CD14-positive monocyte (primary cell): ENCODE data around the gene TAP1. TPM values are rescaled to one million over a fixed set of nuclear protein-coding genes. Genes with fewer than 3 reads are reported as not detected.

ENCODE experiments used
- DNase-seq, 3 donors: peaks; one replicate each; pipeline ENCODE4 v3.0.0-alpha.2; 2011 to 2022
- H2AFZ ChIP-seq: 2 replicates; pipeline ENCODE4 v1.6.0; 2012; ENCODE audit warnings: mild to moderate bottlenecking, low read depth, low read length, inconsistent platforms; ENCODE audit not compliant: insufficient read depth, poor library complexity, severe bottlenecking
- H3K27ac ChIP-seq, 2 donors: 1 replicate in 1 of 2; 2 replicates in 1 of 2; pipeline ENCODE4 v1.5.1; 2012 to 2013; ENCODE audit warnings: low read length in 2 of 2, control low read depth in 1 of 2, inconsistent platforms in 1 of 2, low read depth in 1 of 2, mild to moderate bottlenecking in 1 of 2
- H3K27me3 ChIP-seq, 2 donors: one replicate each; pipeline versions ENCODE4 v1.6.0 to v1.6.1; 2011 to 2013; ENCODE audit warnings: low read length in 2 of 2; ENCODE audit not compliant: control insufficient read depth in 2 of 2, insufficient read depth in 2 of 2
- H3K36me3 ChIP-seq, 2 donors: replicated peaks in 1 of 2; 1 replicate in 1 of 2; 2 replicates in 1 of 2; pipeline versions ENCODE4 v1.5.1 to v1.6.1; 2012 to 2013; ENCODE audit warnings: low read length in 2 of 2, control low read depth in 1 of 2, inconsistent platforms in 1 of 2, mild to moderate bottlenecking in 1 of 2; ENCODE audit not compliant: insufficient read depth in 2 of 2, control insufficient read depth in 1 of 2
- H3K4me1 ChIP-seq, 2 donors: 1 replicate in 1 of 2; 2 replicates in 1 of 2; pipeline versions ENCODE4 v1.5.1 to v1.6.1; 2012 to 2013; ENCODE audit warnings: low read length in 2 of 2, control low read depth in 1 of 2, inconsistent platforms in 1 of 2, mild to moderate bottlenecking in 1 of 2, moderate library complexity in 1 of 2; ENCODE audit not compliant: insufficient read depth in 2 of 2, control insufficient read depth in 1 of 2
- H3K4me2 ChIP-seq: replicated peaks from 2 replicates; pipeline ENCODE3; 2012; ENCODE audit warnings: low read length, moderate library complexity, mild to moderate bottlenecking; ENCODE audit not compliant: poor library complexity, severe bottlenecking; ENCODE audit errors: extremely low read depth
- H3K4me3 ChIP-seq, 3 experiments: fragments of 200-600 bp in 1 of 3; sonication (generic) in 1 of 3; replicated peaks in 1 of 3; 1 replicate in 2 of 3; 2 replicates in 1 of 3; pipeline ENCODE4 v1.5.1; 2011 to 2013; ENCODE audit warnings: low read length in 3 of 3, mild to moderate bottlenecking in 3 of 3, control low read depth in 2 of 3, low read depth in 2 of 3, inconsistent platforms in 1 of 3, moderate library complexity in 1 of 3
- H3K79me2 ChIP-seq: 2 replicates; pipeline ENCODE4 v1.6.0; 2012; ENCODE audit warnings: mild to moderate bottlenecking, control low read depth, inconsistent platforms, low read length, moderate library complexity; ENCODE audit not compliant: insufficient read depth
- H3K9ac ChIP-seq: 2 replicates; pipeline ENCODE4 v1.6.0; 2017; ENCODE audit warnings: low read length, mild to moderate bottlenecking; ENCODE audit not compliant: insufficient read depth, poor library complexity, severe bottlenecking
- H3K9me3 ChIP-seq, 2 donors: replicated peaks in 1 of 2; 1 replicate in 1 of 2; 2 replicates in 1 of 2; pipeline versions ENCODE4 v1.5.1 to v1.6.1; 2012 to 2013; ENCODE audit warnings: low read length in 2 of 2, control low read depth in 1 of 2; ENCODE audit not compliant: control insufficient read depth in 1 of 2, insufficient read depth in 1 of 2
- H4K20me1 ChIP-seq: 2 replicates; pipeline ENCODE4 v1.6.0; 2012; ENCODE audit warnings: mild to moderate bottlenecking, low read length, control low read depth, moderate library complexity; ENCODE audit not compliant: insufficient read depth
- H3K27ac Mint-ChIP-seq, 7 donors: one replicate each; pipeline ENCODE4 v1.8.0; 2020; ENCODE audit warnings: mild to moderate bottlenecking in 7 of 7, mixed read lengths in 7 of 7, moderate library complexity in 6 of 7, inconsistent platforms in 2 of 7
- H3K27me3 Mint-ChIP-seq, 3 donors: one replicate each; pipeline ENCODE4 v1.8.0; 2021 to 2022; ENCODE audit warnings: low read depth in 3 of 3, mild to moderate bottlenecking in 3 of 3, mixed read lengths in 3 of 3, moderate library complexity in 3 of 3, inconsistent platforms in 1 of 3
- H3K36me3 Mint-ChIP-seq, 2 donors: one replicate each; pipeline ENCODE4 v1.8.0; 2020; ENCODE audit warnings: mixed read lengths in 2 of 2, inconsistent platforms in 1 of 2, mild to moderate bottlenecking in 1 of 2
- H3K4me1 Mint-ChIP-seq: one replicate; pipeline ENCODE4 v1.8.0; 2020; ENCODE audit warnings: mild to moderate bottlenecking, mixed read lengths
- H3K4me3 Mint-ChIP-seq, 2 donors: one replicate each; pipeline ENCODE4 v1.8.0; 2020; ENCODE audit warnings: mild to moderate bottlenecking in 2 of 2, mixed read lengths in 2 of 2, moderate library complexity in 1 of 2
- H3K9me3 Mint-ChIP-seq, 7 donors: one replicate each; pipeline ENCODE4 v1.8.0; 2020 to 2022; ENCODE audit warnings: mixed read lengths in 7 of 7, mild to moderate bottlenecking in 6 of 7, moderate library complexity in 6 of 7, inconsistent platforms in 2 of 7
- CTCF ChIP-seq: fragments of 200-600 bp; IDR thresholded peaks from one replicate; pipeline ENCODE4 v1.8.0; 2022; ENCODE audit warnings: antibody characterized with exemption, mild to moderate bottlenecking
- WGBS: methylation state at CpG from one replicate; pipeline ENCODE4 v1.1.5; 2013; ENCODE audit warnings: missing lambda C conversion rate; ENCODE audit not compliant: insufficient coverage; 5-methylcytosine and 5-hydroxymethylcytosine counted together
- intact Hi-C, 2 donors: fragments of 100-400 bp; cut with micrococcal nuclease; formaldehyde crosslinking; loops; one replicate each; pipeline versions ENCODE4 v1.15.0 to v1.15.1; 2023
- polyA plus RNA-seq, 3 donors: library from polyadenylated mRNA; depleted of rRNA in 1 of 3; unstranded in 2 of 3; stranded (reverse) in 1 of 3; fragments of 300-500 nt in 2 of 3; fragments of >200 nt in 1 of 3; fragmentation: Illumina TruSeq in 2 of 3; gene quantifications; 1 replicate in 2 of 3; 2 replicates in 1 of 3; pipeline ENCODE4 v1.2.3, GENCODE V29; 2012 to 2021
- small RNA-seq: library from RNA; depleted of rRNA; stranded (forward); fragments of <200 nt; gene quantifications from one replicate; pipeline ENCODE3, GENCODE V24; 2012; ENCODE audit warnings: low read depth; ENCODE audit not compliant: insufficient read length

Gene TAP1
- polyA plus RNA-seq, 3 donors, result 119 to 221 (median 204) TPM

GRCh38 chr6:32799168-32799567 lies 54.3 kb downstream of the TAP1 start:
- peaks cover 0 to 15% (median 9%) of the 10 kb centered on the region in 3 donors for H3K27me3 Mint-ChIP-seq
- intact Hi-C loops, result loop anchor here (5.0 to 10.0 kb wide), 3 partner anchors 94 to 554 kb away; no protein-coding TSS in a partner anchor
- Histone ChIP-seq H3K4me1 (peaks cover 30 to 32% of the 10 kb centered on the region in 2 donors), H2AFZ (no peak overlapping the region), H3K4me2 (no peak overlapping the region), H3K79me2 (no peaks in the 10 kb centered on the region), H3K9ac (no peak overlapping the region), H3K9me3 (peaks cover 5 to 6% of the 10 kb centered on the region in 2 donors), H3K27ac (no peak overlapping the region), H3K36me3 (no peaks in the 10 kb centered on the region), H3K4me3 (no peak overlapping the region), H4K20me1 (no peaks in the 10 kb centered on the region), H3K27me3 (peaks cover 0 to 9% of the 10 kb centered on the region in 2 donors)
- peaks cover 33% of the 10 kb centered on the region for H3K4me1 Mint-ChIP-seq
- peaks cover 7 to 9% (median 9%) of the 10 kb centered on the region in 7 donors for H3K9me3 Mint-ChIP-seq
- H3K36me3 Mint-ChIP-seq, result peaks cover 2 to 3% of the 10 kb centered on the region in 2 donors
- peak overlapping the region in 1 of 7 donors; percentile 64 for H3K27ac Mint-ChIP-seq
- no peak for DNase-seq
- 94% methylated on average over 2 of the region's 3 CpGs for WGBS
- H3K4me3 Mint-ChIP-seq, result no peak overlapping the region
- no peak for TF ChIP-seq CTCF

GRCh38 chr6:32796848-32797776 lies 56.4 kb downstream of the TAP1 start:
- peak; percentile 92 for TF ChIP-seq CTCF
- H3K27ac Mint-ChIP-seq, result peak overlapping the region; percentile 62 to 90 (median 87)
- intact Hi-C loops, result loop anchor here (2.0 to 10.0 kb wide), 4 partner anchors 92 to 552 kb away; no protein-coding TSS in a partner anchor
- H3K9me3 ChIP-seq, result peaks cover 5 to 6% of the 10 kb centered on the region in 2 donors
- H3K4me3 Mint-ChIP-seq, result peak overlapping the region; percentile 72 to 93
- peak; percentile 65 to 88 (median 76) for DNase-seq
- peak overlapping the region; percentile 74 for H3K4me2 ChIP-seq
- no peaks in the 10 kb centered on the region for H4K20me1 ChIP-seq
- no peaks in the 10 kb centered on the region for H3K79me2 ChIP-seq
- H2AFZ ChIP-seq, result peak overlapping the region; percentile 60
- peaks cover 43% of the 10 kb centered on the region for H3K4me1 Mint-ChIP-seq
- H3K4me3 ChIP-seq, result peak overlapping the region; percentile 0 to 69 (median 31)
- H3K27ac ChIP-seq, result peak overlapping the region; percentile 8 to 42
- H3K9ac ChIP-seq, result no peak overlapping the region
- H3K9me3 Mint-ChIP-seq, result peaks cover 7 to 9% (median 9%) of the 10 kb centered on the region in 7 donors
- H3K36me3 Mint-ChIP-seq, result peaks cover 2 to 3% of the 10 kb centered on the region in 2 donors
- peaks cover 0 to 5% of the 10 kb centered on the region in 2 donors for H3K27me3 ChIP-seq
- H3K36me3 ChIP-seq, result no peaks in the 10 kb centered on the region
- 1% methylated on average over 16 of the region's 30 CpGs for WGBS
- H3K27me3 Mint-ChIP-seq, result peaks cover 0 to 4% (median 3%) of the 10 kb centered on the region in 3 donors
- peaks cover 43 to 46% of the 10 kb centered on the region in 2 donors for H3K4me1 ChIP-seq

Small RNA genes within 50 kb of the gene (small RNA-seq; reads per million reads assigned to genes)
- gene HLA-Z, result not detected

Other genes with a start within 250 kb of the TAP1 start
- gene HLA-DQA1, start 216.3 kb downstream of the TAP1 start, polyA plus RNA-seq, result 100 to 1,000 TPM in 2 of 3 donors, 10 to 100 TPM in 1; 98.1 to 191 (median 117) TPM
- gene HLA-DQB1, start 187.0 kb downstream of the TAP1 start, polyA plus RNA-seq, result 100 to 1,000 TPM in 2 of 3 donors, 10 to 100 TPM in 1; 66.7 to 638 (median 246) TPM
- 10 to 100 TPM in 2 of 3 donors, under 1 TPM in 1; 0.24 to 53.5 (median 15.5) TPM for gene HLA-DQA2, start 112.3 kb downstream of the TAP1 start, polyA plus RNA-seq
- gene HLA-DQB2, start 90.2 kb downstream of the TAP1 start, polyA plus RNA-seq, result 10 to 100 TPM in 1 of 3 donors, 1 to 10 TPM in 1, not detected in 1; 4.4 to 37.5 TPM
- 1 to 10 TPM in 1 of 3 donors, under 1 TPM in 2; 0.25 to 6.2 (median 0.64) TPM for gene HLA-DOB, start 36.7 kb downstream of the TAP1 start, polyA plus RNA-seq
- gene TAP2, start 15.0 kb downstream of the TAP1 start, polyA plus RNA-seq, result 10 to 100 TPM; 12.6 to 48.7 (median 25.9) TPM
- 100 to 1,000 TPM; 164 to 534 (median 487) TPM for gene PSMB8, start 9.7 kb downstream of the TAP1 start, polyA plus RNA-seq
- gene PSMB9, start 488 bp upstream of the TAP1 start, polyA plus RNA-seq, result 100 to 1,000 TPM; 204 to 405 (median 350) TPM
- 100 to 1,000 TPM; 510 to 924 (median 726) TPM for gene HLA-DMB, start 87.3 kb upstream of the TAP1 start, polyA plus RNA-seq
- gene HLA-DMA, start 99.4 kb upstream of the TAP1 start, polyA plus RNA-seq, result 100 to 1,000 TPM; 434 to 526 (median 515) TPM
- gene BRD2, start 114.9 kb upstream of the TAP1 start, polyA plus RNA-seq, result 100 to 1,000 TPM in 1 of 3 donors, 10 to 100 TPM in 1, 1 to 10 TPM in 1; 9.6 to 475 (median 21.7) TPM
- gene HLA-DOA, start 155.9 kb upstream of the TAP1 start, polyA plus RNA-seq, result 10 to 100 TPM in 1 of 3 donors, 1 to 10 TPM in 2; 2.8 to 15.4 (median 9.1) TPM
- 1,000 to 10,000 TPM in 1 of 3 donors, 100 to 1,000 TPM in 2; 578 to 1,024 (median 796) TPM for gene HLA-DPA1, start 219.9 kb upstream of the TAP1 start, polyA plus RNA-seq
- 100 to 1,000 TPM; 569 to 682 (median 676) TPM for gene HLA-DPB1, start 222.3 kb upstream of the TAP1 start, polyA plus RNA-seq